Heart left ventricle (tissue), 13 donors: ENCODE measurements around the gene TMEM238.

ENCODE experiments used
- POLR2A ChIP-seq, 2 donors: fragments of 450-650 bp; IDR thresholded peaks; one replicate each; pipeline ENCODE4 v1.6.1; 2017; ENCODE audit warnings: antibody characterized with exemption in 2 of 2, mild to moderate bottlenecking in 2 of 2, moderate library complexity in 2 of 2
- TF ChIP-seq, protein P1 (sequence below), 12 donors: fragments of 200-600 bp; sonication (generic) in 4 of 12; IDR thresholded peaks; one replicate each; pipeline versions ENCODE4 v1.5.0 to v1.8.0; 2018 to 2022; ENCODE audit warnings: antibody characterized with exemption in 12 of 12, mild to moderate bottlenecking in 5 of 12
- donor health status: ischemic (EF 13 %, LVEDD 7.1; RV severe dilation, severe dysfunction).
- donor health status: DM: no; HTN: yes; CAD: no.
- donor health status: DM: no; HTN: no; CAD: no.
- donor health status: ischemic (EF 25% LVEDD 6.9; RV normal size, moderate dysfunction).
- donor health status: ischemic (EF 25% LVEDD 5.7; RV mildly dilated, moderate dysfunction).
- donor health status: ischemic (EF 35%, LVEDD 5.7; RV mildly dilated, moderate dysfunction).
- donor health status: nonischemic (EF 11% LVEDD 7.7; RV severe dilation, severe dysfunction).
- donor health status: DM: yes; HTN: yes; CAD: no.
- donor health status: PGD.
- donor health status: ischemic (EF 29% LVEDD 5.4; RV normal size, mild dysfunction).
- donor health status: nonischemic (EF 23%, LVEDD 6.1; RV moderate dilation, normal function).

- TF ChIP-seq, protein P1, sequence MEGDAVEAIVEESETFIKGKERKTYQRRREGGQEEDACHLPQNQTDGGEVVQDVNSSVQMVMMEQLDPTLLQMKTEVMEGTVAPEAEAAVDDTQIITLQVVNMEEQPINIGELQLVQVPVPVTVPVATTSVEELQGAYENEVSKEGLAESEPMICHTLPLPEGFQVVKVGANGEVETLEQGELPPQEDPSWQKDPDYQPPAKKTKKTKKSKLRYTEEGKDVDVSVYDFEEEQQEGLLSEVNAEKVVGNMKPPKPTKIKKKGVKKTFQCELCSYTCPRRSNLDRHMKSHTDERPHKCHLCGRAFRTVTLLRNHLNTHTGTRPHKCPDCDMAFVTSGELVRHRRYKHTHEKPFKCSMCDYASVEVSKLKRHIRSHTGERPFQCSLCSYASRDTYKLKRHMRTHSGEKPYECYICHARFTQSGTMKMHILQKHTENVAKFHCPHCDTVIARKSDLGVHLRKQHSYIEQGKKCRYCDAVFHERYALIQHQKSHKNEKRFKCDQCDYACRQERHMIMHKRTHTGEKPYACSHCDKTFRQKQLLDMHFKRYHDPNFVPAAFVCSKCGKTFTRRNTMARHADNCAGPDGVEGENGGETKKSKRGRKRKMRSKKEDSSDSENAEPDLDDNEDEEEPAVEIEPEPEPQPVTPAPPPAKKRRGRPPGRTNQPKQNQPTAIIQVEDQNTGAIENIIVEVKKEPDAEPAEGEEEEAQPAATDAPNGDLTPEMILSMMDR (IDR thresholded peaks at IDR 0.05), result no peak
- TF ChIP-seq POLR2A (IDR thresholded peaks at IDR 0.05), result no peak
Observed at GRCh38 chr19:55419624-55420236, 35.6 kb upstream of the TMEM238 start.
